Endothelial cell of umbilical vein (primary cell): ENCODE results near the gene MARS1. TPM values are rescaled to one million over a fixed set of nuclear protein-coding genes. Genes with fewer than 3 reads are reported as not detected.

Experiments used
- BruUV-seq: library from RNA; stranded (reverse); fragments of 400-500 nt; replicated peaks from 2 replicates; lab custom pipeline; 2021; lab: Mats Ljungman, UMichigan
- CTCF ChIA-PET: fragments of 300-600, 350-600 bp; sonication (Branson Sonifier 250); formaldehyde crosslinking; loops from one replicate; lab custom pipeline; 2021; ENCODE audit warnings: antibody characterized with exemption, inconsistent platforms; lab: Charles Lee
- POLR2A ChIA-PET: fragments of 300-600, 350-600 bp; sonication (Branson Sonifier 250); formaldehyde crosslinking; loops from one replicate; lab custom pipeline; 2021; ENCODE audit warnings: antibody characterized with exemption, inconsistent platforms; lab: Charles Lee
- DNase-seq: peaks from one replicate; pipeline ENCODE4 v3.0.0-alpha.2; 2011; ENCODE audit warnings: low read depth, low spot score
- FAIRE-seq: peaks from 2 replicates; lab custom pipeline; 2011; peaks lifted over from hg19 to GRCh38; lab: Jason Lieb, UNC
- H2AFZ ChIP-seq: 2 replicates; pipeline ENCODE4 v1.6.0; 2012; ENCODE audit warnings: low read depth, low read length, control low read depth, inconsistent platforms
- H3K27ac ChIP-seq: 2 replicates; pipeline ENCODE4 v1.5.1; 2011; ENCODE audit warnings: low read depth, mild to moderate bottlenecking, control low read depth, low read length, moderate library complexity; ENCODE audit not compliant: insufficient read depth
- H3K27me3 ChIP-seq, 2 experiments: 2 replicates each; pipeline versions ENCODE4 v1.6.0 to v1.6.1; 2011; ENCODE audit warnings: low read length in 2 of 2, mixed read lengths in 1 of 2; ENCODE audit not compliant: control insufficient read depth in 2 of 2, insufficient read depth in 2 of 2
- H3K36me3 ChIP-seq, 2 experiments: 2 replicates in 1 of 2; 3 replicates in 1 of 2; pipeline ENCODE4 v1.5.1; 2011; ENCODE audit warnings: low read length in 2 of 2, mild to moderate bottlenecking in 1 of 2, moderate library complexity in 1 of 2; ENCODE audit not compliant: control insufficient read depth in 2 of 2, insufficient read depth in 2 of 2; ENCODE audit errors: extremely low read depth in 1 of 2
- H3K4me1 ChIP-seq: 3 replicates; pipeline ENCODE4 v1.5.1; 2011; ENCODE audit warnings: mild to moderate bottlenecking, low read length; ENCODE audit not compliant: control insufficient read depth, insufficient read depth; ENCODE audit errors: extremely low read depth
- H3K4me2 ChIP-seq: 2 replicates; pipeline ENCODE4 v1.6.1; 2011; ENCODE audit warnings: low read length, control low read depth, mixed read lengths; ENCODE audit not compliant: insufficient read depth
- H3K4me3 ChIP-seq, 3 experiments: fragments of 200-600 bp in 1 of 3; sonication (generic), shearing (Covaris generic) in 1 of 3; replicated peaks in 1 of 3; 2 replicates each; pipeline ENCODE4 v1.5.1; 2011 to 2016; ENCODE audit warnings: control low read depth in 3 of 3, low read length in 3 of 3, mild to moderate bottlenecking in 2 of 3, inconsistent platforms in 1 of 3, low read depth in 1 of 3, moderate library complexity in 1 of 3; ENCODE audit not compliant: insufficient read depth in 1 of 3
- H3K79me2 ChIP-seq: 2 replicates; pipeline ENCODE4 v1.6.0; 2012; ENCODE audit warnings: low read length, inconsistent platforms; ENCODE audit not compliant: control insufficient read depth, insufficient read depth
- H3K9ac ChIP-seq: replicated peaks from 2 replicates; pipeline ENCODE3; 2011; ENCODE audit warnings: low read length, control low read depth; ENCODE audit not compliant: insufficient read depth; ENCODE audit errors: extremely low read depth
- H3K9me1 ChIP-seq: replicated peaks from 3 replicates; pipeline ENCODE4 v1.6.0; 2011; ENCODE audit warnings: mild to moderate bottlenecking, low read length; ENCODE audit not compliant: control insufficient read depth, insufficient read depth; ENCODE audit errors: extremely low read depth
- H3K9me3 ChIP-seq: replicated peaks from 2 replicates; pipeline ENCODE4 v1.5.1; 2012; ENCODE audit warnings: low read length, inconsistent platforms; ENCODE audit not compliant: control insufficient read depth, insufficient read depth
- H4K20me1 ChIP-seq: replicated peaks from 2 replicates; pipeline ENCODE3; 2011; ENCODE audit warnings: mild to moderate bottlenecking, low read length; ENCODE audit not compliant: control insufficient read depth, insufficient read depth; ENCODE audit errors: extremely low read depth
- EZH2 ChIP-seq: IDR thresholded peaks from 2 replicates; pipeline ENCODE4 v1.6.1; 2012; ENCODE audit warnings: borderline replicate concordance, low read depth, mild to moderate bottlenecking, moderate library complexity, low read length, inconsistent platforms; ENCODE audit not compliant: severe bottlenecking
- FOS ChIP-seq: IDR thresholded peaks from 2 replicates; pipeline ENCODE4 v1.6.1; 2011; ENCODE audit warnings: mild to moderate bottlenecking, low read length, moderate library complexity, borderline replicate concordance; ENCODE audit not compliant: insufficient read depth
- GATA2 ChIP-seq: IDR thresholded peaks from 2 replicates; pipeline ENCODE4 v1.7.0; 2011; ENCODE audit warnings: low read depth, mild to moderate bottlenecking, moderate library complexity, mixed read lengths, low read length; ENCODE audit not compliant: insufficient read length, insufficient read depth
- POLR2A ChIP-seq: IDR thresholded peaks from 2 replicates; pipeline ENCODE4 v1.6.1; 2012; ENCODE audit warnings: low read depth, mild to moderate bottlenecking, control low read depth, low read length
- POLR2AphosphoS5 ChIP-seq: IDR thresholded peaks from 2 replicates; pipeline ENCODE4 v1.6.1; 2012; ENCODE audit warnings: low read depth, mild to moderate bottlenecking, control low read depth, low read length, moderate library complexity; ENCODE audit not compliant: insufficient read depth
- dilution Hi-C: fragments of 300-500 bp; cut with MboI; formaldehyde crosslinking; loops from one replicate; pipeline ENCODE4 v1.15.0; 2019; ENCODE audit warnings: low sequenced_read_pairs; ENCODE audit not compliant: extremely low pct_ligation_motif_present
- intact Hi-C: fragments of 100-400 bp; cut with micrococcal nuclease; formaldehyde crosslinking; loops from one replicate; pipeline ENCODE4 v1.10.0; 2022
- polyA plus RNA-seq, 4 experiments: library from polyadenylated mRNA; depleted of rRNA in 3 of 4; stranded (reverse) in 3 of 4; unstranded in 1 of 4; fragments of >200 nt; gene quantifications; 2 replicates each; pipeline versions ENCODE4 v1.2.1 to v1.2.3, GENCODE V29; 2011 to 2012; ENCODE audit warnings: missing spikeins in 1 of 4
- total RNA-seq: library from RNA; stranded (reverse); gene quantifications from 2 replicates; pipeline ENCODE4 v1.2.3, GENCODE V29; 2021

Gene MARS1
- total and polyA plus RNA-seq, 2 donors (not counting 3 experiments of a cell fraction or from before 2014, with no cell fraction given): 118 to 212 TPM

- Histone ChIP-seq H3K36me3 (no peaks in the 10 kb centered on the region), H3K9me1 (no peaks in the 10 kb centered on the region), H2AFZ (peak overlapping the region; percentile 47), H3K4me1 (peaks cover 12% of the 10 kb centered on the region), H4K20me1 (no peaks in the 10 kb centered on the region), H3K9me3 (no peaks in the 10 kb centered on the region), H3K27ac (no peak overlapping the region), H3K4me2 (peak overlapping the region; percentile 2), H3K79me2 (no peaks in the 10 kb centered on the region), H3K27me3 (peaks cover 47 to 62% of the 10 kb centered on the region in 2 experiments), H3K9ac (no peak overlapping the region), H3K4me3 (peak overlapping the region in 1 of 3 experiments; percentile 3)
- peak; percentile 59 for FAIRE-seq
- intact Hi-C loops: no loop called here
- ChIA-PET CTCF (interaction anchor here (0.6 to 2.8 kb wide), 7 partner anchors 8 to 108 kb away, joined by 3 to 18 read pairs (median 3); partner anchors contain the start of genes GLI1 and MARS1), POLR2A (no interaction called here)
- no TSS peak for BruUV-seq
- dilution Hi-C loops: no loop called here
- TF ChIP-seq POLR2AphosphoS5 (no peak), EZH2 (peak; percentile 95), GATA2 (no peak), FOS (no peak), POLR2A (no peak)
- DNase-seq: no peak
Measured at GRCh38 chr12:57475271-57476161, 12.4 kb upstream of the MARS1 start.
